EH (cell line): ENCODE measurements around the gene ZNF165.
A peak's percentile ranks its signal among the peaks of the same experiment; 100 is the strongest.
"Not testable (repeated sequence)": the region's sequence is repeated elsewhere in the genome, so short reads cannot be mapped to it uniquely, and the experiment has no call there.

Experiments
- DNase-seq: peaks from one replicate; pipeline ENCODE4 v3.0.0-alpha.2; 2015; ENCODE audit warnings: low read depth

The ZNF165 gene

DNA sequence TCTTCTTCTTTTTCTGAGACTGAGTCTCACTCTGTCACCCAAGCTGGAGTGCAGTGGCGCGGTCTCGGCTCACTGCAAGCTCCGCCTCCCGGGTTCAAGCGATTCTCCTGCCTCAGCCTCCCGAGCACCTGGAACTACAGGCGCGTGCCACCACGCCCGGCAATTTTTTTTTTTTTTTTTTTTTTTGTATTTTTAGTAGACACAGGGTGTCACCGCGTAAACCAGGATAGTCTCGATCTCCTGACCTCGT is at the start of gene ZNF165:
ZNF165 (plus strand) TSS at position 188 of the 250 bp plus-strand sequence. CDS start 4,913 bp downstream, outside the sequence.
- DNase-seq = not testable (repeated sequence)

DNA sequence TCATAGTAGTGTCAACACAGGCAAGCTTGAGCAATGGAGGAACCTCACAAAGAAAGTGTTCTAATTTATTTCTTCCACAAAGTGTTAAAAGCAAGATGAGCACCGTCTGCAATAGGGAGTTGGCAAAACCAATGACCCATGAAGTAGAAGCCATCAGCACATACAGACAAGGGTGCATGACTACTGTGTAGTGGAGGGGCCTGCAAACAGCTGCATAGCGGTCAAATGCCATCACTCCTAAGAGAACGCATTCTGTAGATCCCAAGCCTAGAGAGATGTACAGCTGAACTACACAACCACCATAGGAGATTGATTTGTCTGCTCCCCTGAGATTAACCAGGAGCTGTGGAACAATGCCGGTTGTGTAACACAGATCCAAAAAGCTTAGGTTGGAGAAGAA is 26.8 kb upstream of the ZNF165 start:
- no peak for DNase-seq

DNA sequence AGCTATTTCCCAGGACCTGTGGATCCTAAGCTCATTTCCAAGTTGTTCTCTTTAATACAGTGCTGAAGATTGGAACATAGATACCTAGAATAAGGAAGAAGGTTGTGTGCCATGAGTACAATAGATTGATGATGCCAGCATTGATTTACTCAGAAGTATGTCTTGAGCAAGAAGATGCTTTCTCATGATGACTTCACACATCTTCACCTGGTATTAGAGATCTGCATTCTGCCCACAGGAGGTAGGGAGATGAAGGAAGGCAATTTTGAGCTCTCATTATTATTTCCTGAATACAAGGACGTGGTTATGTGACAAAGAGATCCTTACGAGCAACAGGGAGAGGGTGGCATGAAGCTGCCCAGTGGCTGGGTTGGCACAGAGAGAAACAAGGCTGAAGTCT is 20.0 kb upstream of the ZNF165 start:
- DNase-seq = no peak

DNA sequence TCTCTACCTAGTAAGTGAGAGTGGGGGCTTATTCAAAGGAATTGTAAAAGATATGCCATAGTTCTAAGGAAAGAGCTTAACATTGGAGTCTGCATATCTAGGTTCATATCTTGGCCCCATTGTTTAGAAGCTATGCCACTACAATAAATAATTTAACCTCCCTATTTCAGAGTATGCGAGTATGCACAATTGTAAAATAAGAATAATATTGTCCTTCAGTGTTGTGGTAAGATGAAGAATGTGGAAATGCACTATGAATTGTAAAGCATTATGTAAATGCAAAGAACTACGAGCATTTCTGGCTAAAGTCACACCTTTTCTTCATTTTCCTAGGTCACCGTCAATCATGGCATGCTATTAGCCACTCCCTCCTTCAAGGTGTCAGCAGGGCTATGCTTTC is 16.1 kb upstream of the ZNF165 start:
- no peak for DNase-seq

DNA sequence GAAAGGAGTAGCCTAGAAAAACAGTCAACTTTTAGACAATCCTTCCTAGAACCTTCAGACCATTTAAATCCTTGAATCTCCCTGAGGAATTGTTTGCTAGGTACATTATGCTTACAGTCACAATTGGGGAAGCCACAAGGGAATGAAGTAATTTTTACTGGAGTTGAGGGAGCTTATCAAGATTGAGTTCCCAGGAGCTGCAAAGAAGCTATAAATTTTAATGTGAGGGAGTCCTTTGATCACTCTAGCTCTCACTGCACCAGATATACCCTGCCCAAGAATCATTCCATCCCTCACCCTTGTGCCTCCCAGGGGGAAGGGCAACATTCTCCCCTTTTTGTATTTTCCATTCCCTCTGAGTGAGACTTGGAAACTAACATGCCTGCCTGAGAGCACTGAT is 12.3 kb upstream of the ZNF165 start:
- no peak for DNase-seq

DNA sequence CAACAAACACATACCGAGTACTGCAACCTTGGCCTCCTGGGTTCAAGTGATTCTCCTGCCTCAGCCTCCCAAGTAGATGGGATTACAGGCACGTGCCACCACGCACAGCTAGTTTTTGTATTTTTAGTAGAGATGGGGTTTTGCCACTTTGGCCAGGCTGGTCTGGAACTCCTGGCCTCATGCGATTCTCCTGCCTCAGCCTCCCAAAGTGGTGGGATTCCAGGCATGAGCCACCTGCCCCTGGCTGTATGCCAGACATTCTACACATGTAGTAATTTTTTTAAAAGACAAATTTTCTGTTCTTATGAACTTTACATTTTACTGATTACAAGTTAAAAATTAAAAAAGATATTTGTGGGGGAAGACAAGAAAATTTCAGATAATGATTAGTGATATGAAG is 9.4 kb upstream of the ZNF165 start:
- not testable (repeated sequence) for DNase-seq

DNA sequence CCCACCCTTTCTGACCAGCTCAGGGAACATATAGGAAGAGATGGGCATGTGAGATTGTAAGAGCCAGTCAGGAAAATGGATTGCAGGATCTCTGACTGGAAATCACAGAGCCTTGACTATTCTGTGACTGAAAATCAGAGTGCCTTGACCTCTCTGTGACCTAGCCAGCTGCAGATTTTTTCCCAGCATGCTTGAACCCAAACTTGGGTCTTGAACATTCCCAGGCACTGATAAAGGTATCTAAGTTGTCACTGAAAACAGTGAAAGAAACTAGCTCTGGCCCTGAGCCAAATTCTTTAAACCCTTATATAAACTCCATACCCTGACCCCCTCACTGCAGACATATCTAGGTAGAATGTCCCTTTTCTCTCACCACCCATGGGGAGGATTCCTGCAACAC is 2.3 kb upstream of the ZNF165 start:
- DNase-seq = no peak

DNA sequence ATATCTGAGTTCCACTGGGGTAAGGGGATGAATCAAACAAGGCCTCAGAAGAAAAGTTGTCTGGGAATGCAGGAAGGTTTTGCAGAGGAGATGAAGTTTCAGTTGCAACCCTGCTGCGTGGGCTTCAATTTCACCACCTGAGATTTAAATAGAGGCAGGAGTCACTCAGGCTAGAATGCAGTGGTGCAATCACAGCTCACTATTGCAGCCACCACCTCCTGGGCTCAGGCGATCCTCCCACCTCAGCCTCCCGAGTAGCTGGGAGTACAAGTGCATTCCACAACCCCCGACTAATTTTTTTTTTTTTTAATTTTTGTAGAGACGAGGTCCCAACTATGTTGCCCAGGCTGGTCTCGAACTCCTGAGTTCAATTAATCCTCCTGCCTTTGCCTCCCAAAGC is 1.5 kb upstream of the ZNF165 start:
- DNase-seq = no peak

DNA sequence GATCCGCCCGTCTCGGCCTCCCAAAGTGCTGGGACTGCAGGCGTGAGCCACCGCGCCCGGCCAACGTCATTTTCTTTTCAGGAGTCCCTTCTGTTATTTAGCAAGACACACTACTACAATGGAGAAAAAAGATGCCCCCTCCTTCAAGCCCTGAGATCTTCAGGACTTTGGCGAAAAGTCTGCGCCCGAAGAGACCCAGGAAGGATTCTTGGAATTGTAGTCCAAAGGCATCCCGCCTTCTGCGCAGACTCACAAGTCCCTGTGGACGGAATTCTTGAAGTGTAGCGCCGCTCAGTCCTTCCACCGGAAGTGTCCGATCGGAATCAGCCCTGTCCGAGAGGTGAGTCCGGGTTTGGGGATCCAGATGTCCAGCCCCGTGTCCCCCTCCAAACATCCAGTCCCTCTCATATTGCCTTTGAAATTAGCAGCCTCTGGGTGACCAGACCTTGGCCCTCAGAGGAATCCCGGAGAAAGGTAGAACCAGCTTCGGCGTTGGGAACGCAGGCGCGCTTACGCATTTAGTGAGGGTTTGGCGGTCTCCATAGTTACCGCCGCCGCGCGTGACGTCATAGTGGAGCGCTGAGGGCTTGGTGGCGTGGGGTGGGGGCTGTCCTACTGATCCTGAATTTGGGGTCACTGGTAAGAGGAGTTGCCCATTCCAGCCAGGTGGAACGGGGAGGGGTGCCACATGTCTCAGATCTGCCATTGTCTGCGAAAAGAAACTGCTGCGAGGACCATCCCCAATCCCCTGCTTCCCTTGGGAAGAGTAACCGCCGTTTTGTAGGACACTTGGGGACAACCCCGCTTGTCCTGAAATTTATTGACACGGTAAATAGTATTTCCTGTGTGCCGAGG is 490 bp downstream of the ZNF165 start:
- peak; percentile 94 for DNase-seq

DNA sequence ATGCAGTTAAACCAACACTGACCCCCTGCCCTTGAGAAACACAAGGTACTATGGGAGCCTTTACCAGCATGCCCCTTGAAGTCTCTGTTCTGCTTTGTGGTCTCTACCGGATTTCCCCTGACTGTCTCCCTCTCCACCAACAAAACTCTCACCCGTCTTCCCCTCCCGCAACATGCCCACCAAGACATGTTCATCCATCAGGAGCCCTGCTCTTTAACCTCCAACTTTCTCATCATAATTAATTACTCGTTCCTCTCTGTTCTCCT is 1.1 kb downstream of the ZNF165 start:
- peak; percentile 1 for DNase-seq

DNA sequence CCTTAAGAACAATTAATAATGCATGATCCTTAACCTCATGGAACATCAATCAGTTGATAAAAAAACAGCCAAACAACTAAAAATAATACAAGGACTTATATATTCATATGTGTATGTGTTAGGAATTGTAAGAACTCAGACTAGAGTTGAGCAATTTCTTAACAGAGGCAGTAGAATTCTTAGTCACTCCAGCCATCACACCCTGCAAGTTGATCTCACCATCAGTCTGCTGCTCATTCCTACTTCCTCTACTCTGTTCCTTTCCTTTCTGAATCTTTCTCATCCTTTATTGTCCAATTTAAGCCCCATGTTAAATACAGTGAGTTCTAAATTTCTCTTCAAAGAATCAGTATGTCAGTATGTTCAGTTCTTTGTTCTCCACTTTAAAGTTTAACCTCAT is 2.6 kb downstream of the ZNF165 start:
- no peak for DNase-seq

DNA sequence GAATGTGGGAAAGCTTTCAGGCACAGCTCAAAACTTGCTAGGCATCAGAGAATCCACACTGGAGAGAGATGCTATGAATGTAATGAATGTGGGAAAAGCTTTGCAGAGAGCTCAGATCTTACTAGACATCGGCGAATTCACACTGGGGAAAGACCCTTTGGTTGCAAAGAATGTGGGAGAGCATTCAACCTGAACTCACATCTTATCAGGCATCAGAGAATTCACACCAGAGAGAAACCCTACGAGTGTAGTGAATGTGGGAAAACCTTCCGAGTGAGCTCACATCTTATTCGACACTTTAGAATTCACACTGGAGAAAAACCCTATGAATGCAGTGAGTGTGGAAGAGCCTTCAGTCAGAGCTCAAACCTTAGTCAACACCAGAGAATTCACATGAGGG is 8.7 kb downstream of the ZNF165 start:
- no peak for DNase-seq

DNA sequence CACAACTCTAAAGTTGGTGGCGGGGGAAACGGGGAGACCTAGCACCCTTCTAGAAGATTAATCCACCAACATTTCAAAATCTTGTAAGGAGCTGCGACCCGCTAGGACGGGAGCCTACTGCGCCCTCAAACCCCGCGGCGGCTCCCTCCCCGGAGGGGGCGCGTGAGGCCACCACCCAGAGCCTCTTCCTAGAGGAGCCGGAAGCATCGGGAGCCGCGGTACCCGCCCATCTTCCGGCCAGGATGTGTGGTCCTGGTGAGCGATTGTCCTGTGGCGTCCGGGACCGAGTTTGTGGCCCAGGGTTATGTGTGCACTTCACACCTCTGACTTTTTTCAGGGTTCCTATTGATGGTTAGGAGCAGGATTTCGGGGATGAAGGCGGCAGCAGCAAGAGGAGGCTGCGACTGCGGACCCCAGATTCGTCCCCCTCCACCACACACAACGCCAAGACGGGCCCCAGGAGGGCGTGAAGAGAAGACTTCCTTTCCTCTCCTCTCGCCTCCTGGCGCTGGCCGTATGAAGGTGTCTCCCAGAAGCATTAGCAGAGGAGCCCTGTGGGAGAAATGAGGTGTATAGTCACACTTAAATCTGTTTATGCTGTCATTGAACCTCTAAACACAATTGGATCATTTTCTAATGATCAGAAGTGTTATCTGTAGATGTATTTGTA is 10.7 kb downstream of the ZNF165 start:
- peak; percentile 32 for DNase-seq

DNA sequence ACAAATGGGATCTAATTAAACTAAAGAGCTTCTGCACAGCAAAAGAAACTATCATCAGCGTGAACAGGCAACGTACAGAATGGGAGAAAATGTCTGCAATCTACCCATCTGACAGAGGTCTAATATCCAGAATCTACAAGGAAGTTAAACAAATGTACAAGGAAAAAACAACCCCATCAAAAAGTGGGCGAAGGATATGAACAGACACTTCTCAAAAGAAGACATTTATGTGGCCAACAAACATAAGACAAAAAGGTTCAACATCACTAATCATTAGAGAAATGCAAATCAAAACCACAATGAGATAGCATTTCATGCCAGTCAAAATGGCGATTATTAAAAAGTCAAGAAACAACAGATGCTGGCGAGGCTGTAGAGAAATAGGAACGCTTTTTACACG is 21.9 kb downstream of the ZNF165 start:
- DNase-seq = not testable (repeated sequence)

DNA sequence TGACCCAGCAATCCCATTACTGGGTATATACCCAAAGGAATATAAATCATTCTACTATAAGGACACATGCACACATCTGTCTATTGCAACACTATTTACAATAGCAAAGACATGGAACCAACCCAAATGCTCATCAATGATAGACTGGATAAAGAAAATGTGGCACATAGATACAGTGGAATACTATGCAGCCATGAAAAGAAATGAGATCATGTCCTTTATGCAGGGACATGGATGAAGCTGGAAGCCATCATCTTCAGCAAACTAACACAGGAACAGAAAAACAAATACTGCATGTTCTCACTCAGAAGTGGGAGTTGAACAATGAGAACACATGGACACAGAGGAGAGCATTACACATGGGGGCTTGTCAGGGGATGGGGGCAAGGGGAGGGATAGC is 22.3 kb downstream of the ZNF165 start:
- DNase-seq = not testable (repeated sequence)

DNA sequence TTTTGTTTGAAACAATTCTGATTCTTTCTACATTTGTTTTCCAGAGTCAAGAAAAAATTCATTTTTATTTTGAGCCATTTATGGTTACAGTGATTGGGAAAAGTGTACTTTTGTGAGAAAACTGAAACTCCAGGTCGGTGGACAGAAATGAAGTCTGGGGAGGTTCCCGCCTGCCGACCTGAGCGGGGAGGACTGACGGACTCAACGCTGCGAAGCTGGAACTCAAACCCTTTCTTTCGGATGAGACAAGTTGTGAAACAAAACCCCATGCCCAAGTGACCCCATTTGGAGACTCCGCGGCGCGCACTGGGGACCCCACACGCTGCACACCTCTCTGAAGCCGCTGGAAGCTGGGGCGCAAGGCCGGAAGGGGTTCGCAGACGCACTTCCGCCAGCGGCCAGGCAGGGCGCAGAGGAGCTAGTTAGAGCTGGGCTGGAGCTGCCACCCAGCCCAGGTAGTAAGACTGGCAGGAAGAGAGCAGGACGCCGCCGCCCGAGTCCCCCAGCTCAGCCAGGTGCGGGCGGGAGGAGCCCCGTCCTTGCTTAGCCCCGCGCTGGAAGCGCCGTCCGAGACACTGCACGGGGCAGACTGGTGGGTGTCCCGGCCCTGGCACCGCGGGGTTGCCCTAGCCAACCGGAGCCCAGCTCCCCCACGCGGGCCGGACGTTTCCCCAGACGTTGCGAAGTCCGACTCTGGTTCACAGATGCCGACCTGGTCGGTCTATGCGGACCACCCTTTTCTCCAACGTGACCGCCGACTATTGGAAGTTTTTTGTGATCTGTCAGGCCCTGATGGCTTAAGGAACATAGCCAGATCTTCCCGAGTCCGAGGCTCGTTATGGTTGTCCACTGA is 24.2 kb downstream of the ZNF165 start:
- DNase-seq = peak; percentile 73

DNA sequence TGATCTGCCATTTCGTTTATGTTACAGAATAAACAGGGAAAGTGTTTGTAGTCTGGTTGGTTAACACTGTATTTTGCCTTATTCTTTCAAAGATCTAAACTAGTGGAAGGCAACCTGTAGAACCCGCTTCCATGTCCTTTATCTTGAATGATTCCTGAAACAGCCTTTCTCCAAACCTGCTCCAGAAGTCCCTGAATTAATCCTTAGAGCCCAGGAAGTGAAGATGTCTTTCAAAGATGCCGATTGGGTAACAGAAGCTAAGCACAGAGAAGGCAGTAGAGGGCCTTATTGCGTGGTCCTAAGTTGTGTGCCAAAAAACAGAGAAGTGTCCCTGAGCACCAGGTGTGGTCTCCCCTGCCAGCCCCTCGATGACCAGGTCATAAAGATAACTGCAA is 24.9 kb downstream of the ZNF165 start:
- peak; percentile 33 for DNase-seq

DNA sequence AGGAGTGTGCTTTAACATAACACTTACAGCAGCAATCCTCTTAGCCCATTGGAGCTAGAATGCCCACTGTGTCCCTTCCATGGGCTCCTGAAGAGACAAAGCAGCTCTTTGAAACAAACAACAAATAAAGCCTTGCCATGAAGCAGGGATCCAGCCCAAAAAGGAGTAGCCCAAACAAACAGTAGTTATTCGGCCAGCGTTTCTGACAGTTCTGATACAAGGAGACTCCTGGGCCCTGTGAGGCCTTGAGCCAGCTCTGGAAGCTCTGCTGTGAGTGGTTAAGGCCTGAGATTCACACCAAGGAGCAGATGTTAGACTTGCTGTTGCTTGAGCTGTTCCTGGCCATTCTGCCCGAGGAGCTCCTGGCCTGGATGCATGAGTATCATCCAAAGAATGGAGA is 27.1 kb downstream of the ZNF165 start:
- DNase-seq = no peak

DNA sequence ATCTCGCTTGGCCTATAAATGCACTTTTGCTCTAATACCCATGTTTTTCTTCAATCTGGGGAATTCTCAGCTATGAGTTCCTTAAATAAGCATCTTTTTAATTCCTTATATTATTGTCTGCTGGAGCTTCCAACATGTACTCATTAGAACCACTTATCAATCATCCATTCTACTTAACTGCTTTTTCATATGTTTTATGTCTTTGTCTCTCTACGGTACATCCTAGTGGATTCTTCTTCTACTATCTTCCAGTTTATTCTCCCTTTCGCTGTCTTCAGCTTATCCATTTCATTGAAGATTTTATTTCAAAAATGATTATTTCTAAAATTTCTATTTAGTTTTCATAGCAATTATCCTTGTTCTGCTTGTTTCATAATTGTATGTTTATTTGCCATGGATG is 31.6 kb downstream of the ZNF165 start:
- DNase-seq = no peak

DNA sequence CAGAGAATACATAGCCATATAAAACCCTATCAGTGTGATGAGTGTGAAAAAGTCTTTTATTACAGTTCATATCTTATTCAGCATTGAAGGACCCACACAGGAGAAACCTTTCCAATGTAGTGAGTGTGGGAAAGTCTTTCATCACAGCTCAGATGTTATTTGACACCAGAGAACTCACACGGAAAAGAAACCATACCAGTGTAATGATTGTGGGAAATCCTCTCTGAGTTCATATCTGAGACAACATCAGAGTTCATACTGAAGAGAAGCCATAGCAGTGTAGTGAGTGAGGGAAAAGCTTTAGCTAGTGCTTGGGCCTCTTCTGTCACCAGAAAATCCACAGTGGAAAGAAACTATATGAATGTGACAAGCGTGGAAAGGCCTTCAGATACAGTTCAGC is 35.4 kb downstream of the ZNF165 start:
- DNase-seq = no peak

DNA sequence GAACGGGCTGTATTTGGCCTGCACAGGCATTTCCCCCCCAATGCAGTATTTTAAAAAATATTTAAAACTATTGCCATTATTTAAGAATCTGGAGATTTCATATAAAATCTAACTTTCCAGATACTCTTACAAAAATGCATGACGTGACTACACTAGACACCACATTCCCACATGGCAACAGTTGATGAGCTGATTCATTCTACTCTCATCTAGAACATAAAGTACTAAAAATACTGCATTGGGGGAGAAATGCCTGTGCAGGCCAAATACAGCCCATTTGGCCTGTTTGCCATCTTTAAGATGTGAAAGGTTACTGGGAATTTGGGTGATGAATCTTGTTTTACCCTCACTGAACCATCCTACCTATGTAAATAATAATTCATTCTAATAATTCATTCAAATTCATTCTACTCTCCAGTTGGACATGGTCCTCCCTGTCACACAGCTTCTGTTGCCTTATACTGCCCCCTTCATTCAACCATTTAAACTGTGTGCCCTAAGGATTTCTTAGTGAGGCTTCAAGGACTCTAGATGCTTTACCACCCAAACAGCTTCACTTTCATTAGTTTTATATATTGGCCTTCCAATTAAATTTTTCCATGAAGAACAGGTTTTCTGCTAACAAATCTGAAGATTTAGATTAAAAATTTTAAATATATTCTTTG is 37.1 kb downstream of the ZNF165 start:
- peak; percentile 17 for DNase-seq

DNA sequence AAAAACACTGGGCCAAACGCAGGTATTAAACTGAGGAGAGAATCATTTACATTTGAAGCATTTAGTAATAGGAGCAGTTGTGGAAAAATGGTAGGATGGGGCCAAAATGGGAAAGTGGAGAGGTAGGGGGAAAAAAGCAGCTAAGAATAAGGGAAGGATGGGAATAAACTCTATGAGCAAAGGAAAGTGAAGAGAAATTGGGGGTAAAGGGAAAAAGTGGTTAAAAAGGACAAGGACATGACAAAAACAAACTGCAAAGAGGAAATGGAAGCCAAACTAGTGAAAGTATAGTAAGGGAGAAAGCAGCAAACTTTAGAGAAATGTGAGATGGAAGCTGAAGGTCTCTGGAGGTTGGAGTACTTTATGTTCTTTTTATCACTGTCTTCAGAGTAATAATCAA is 37.8 kb downstream of the ZNF165 start:
- DNase-seq = no peak

DNA sequence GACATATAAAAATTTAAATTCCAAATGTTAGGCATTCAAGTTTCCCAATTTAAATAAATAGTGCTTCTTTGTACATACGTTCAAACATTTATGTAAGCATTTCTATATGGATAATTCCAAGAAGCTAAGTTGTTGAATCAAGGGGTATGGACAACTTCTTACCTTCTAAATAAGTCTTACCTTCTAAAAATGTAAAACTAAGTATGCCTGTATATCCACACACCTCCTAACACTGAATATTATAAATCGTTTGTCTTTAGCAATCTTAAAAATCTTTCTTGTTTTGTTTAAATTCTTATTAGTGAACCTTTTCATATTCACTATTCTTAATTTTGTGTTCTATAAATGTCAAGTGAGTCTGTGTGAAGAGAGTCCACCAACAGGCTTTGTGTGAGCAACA is 41.5 kb downstream of the ZNF165 start:
- no peak for DNase-seq
